Lung (tissue), 12 donors: ENCODE results near the gene RETSAT. TPM values are rescaled to one million over a fixed set of nuclear protein-coding genes. Genes with fewer than 3 reads are reported as not detected.
"Not testable (repeated sequence)": the region's sequence is repeated elsewhere in the genome, so short reads cannot be mapped to it uniquely, and the experiment has no call there.

Experiments used
- ATAC-seq: fragments of 200-7000 bp; cut with Tn5 transposase; one replicate; pipeline ENCODE4 v1.9.1; 2020; ENCODE audit warnings: moderate number of reproducible peaks; ENCODE audit not compliant: insufficient read depth, low FRiP score
- DNase-seq, 3 donors: peaks; one replicate each; pipeline ENCODE4 v3.0.0-alpha.2; 2013 to 2017
- H3K27ac ChIP-seq, 2 donors: one replicate each; pipeline ENCODE4 v1.5.1; 2013; ENCODE audit warnings: mild to moderate bottlenecking in 2 of 2, moderate library complexity in 2 of 2, control low read depth in 1 of 2, inconsistent platforms in 1 of 2, low read depth in 1 of 2, low read length in 1 of 2
- H3K27me3 ChIP-seq, 3 donors: one replicate each; pipeline ENCODE4 v1.5.1; 2013; ENCODE audit warnings: low read length in 2 of 3; ENCODE audit not compliant: control insufficient read depth in 3 of 3, insufficient read depth in 3 of 3
- H3K36me3 ChIP-seq, 4 donors: one replicate each; pipeline ENCODE4 v1.5.1; 2013; ENCODE audit warnings: low read length in 4 of 4, mild to moderate bottlenecking in 1 of 4, moderate library complexity in 1 of 4; ENCODE audit not compliant: control insufficient read depth in 4 of 4, insufficient read depth in 4 of 4
- H3K4me1 ChIP-seq, 5 donors: one replicate each; pipeline ENCODE4 v1.5.1; 2013; ENCODE audit warnings: low read length in 5 of 5, mild to moderate bottlenecking in 2 of 5, moderate library complexity in 1 of 5; ENCODE audit not compliant: control insufficient read depth in 5 of 5, insufficient read depth in 5 of 5
- H3K4me3 ChIP-seq: one replicate; pipeline ENCODE4 v1.5.1; 2013; ENCODE audit warnings: mild to moderate bottlenecking, control low read depth, moderate library complexity
- H3K9ac ChIP-seq, 2 donors: one replicate each; pipeline ENCODE4 v1.5.1; 2013; ENCODE audit warnings: low read length in 2 of 2, control low read depth in 1 of 2; ENCODE audit not compliant: insufficient read depth in 1 of 2
- H3K9me3 ChIP-seq, 4 donors: one replicate each; pipeline ENCODE4 v1.5.1; 2013; ENCODE audit warnings: low read length in 3 of 4, mild to moderate bottlenecking in 1 of 4, moderate library complexity in 1 of 4; ENCODE audit not compliant: control insufficient read depth in 4 of 4, insufficient read depth in 3 of 4
- CTCF ChIP-seq: IDR thresholded peaks from 2 replicates; pipeline ENCODE4 v1.5.1; 2012; ENCODE audit warnings: mild to moderate bottlenecking; ENCODE audit errors: control extremely low read depth, extremely low read depth
- WGBS, 2 donors: extraction: QIAGEN DNeasy Blood & Tissue Kit; methylation state at CpG; one replicate each; pipeline ENCODE4 v1.1.7; 2013; 5-methylcytosine and 5-hydroxymethylcytosine counted together
- polyA plus RNA-seq, 2 donors: library from polyadenylated mRNA; stranded (reverse); fragments of 200-250 nt; gene quantifications; one replicate each; pipeline ENCODE4 v1.2.1, GENCODE V29; 2013
- total RNA-seq, 2 donors: library from RNA; depleted of rRNA in 1 of 2; stranded (reverse); fragments of >200 nt in 1 of 2; gene quantifications; one replicate each; pipeline ENCODE4 v1.2.1, GENCODE V29; 2014 to 2021
- donor health status: control.
- donor health status: control.
- donor health status: Bipolar disorder and iron deficiency.
- donor health status: healthy.
- donor health status: DM: yes; HTN: yes; CAD: no.

Gene RETSAT
- total and polyA plus RNA-seq, 4 donors = 19.6 to 55.4 (median 24.8) TPM

GRCh38 chr2:85323351-85323987 is 30.9 kb downstream of the RETSAT start:
- 61 to 71% methylated on average over 9 of the region's 9 CpGs for WGBS, 2 donors

GRCh38 chr2:85319796-85320195 is 34.5 kb downstream of the RETSAT start:
- no peak for TF ChIP-seq CTCF
- Histone ChIP-seq H3K36me3 (peaks cover 23 to 60% (median 34%) of the 10 kb centered on the region in 4 donors), H3K27ac (no peak overlapping the region), H3K4me3 (no peak overlapping the region), H3K4me1 (peaks cover 0 to 9% (median 2%) of the 10 kb centered on the region in 5 donors), H3K27me3 (no peaks in the 10 kb centered on the region), H3K9me3 (no peaks in the 10 kb centered on the region), H3K9ac (no peak overlapping the region)
- WGBS, 2 donors = 19 to 81% methylated on average over 4 of the region's 4 CpGs
- ATAC-seq (peak; percentile 22), DNase-seq (no peak)

More at GRCh38 chr2:85323351-85323987, 30.9 kb downstream of the RETSAT start:
- TF ChIP-seq CTCF = no peak
- H3K9me3 ChIP-seq = no peaks in the 10 kb centered on the region
- H3K27ac ChIP-seq = peak overlapping the region in 1 of 2 donors; percentile 52
- no peak for DNase-seq
- no peaks in the 10 kb centered on the region for H3K27me3 ChIP-seq
- H3K9ac ChIP-seq = no peak overlapping the region
- H3K36me3 ChIP-seq = peaks cover 23 to 41% (median 32%) of the 10 kb centered on the region in 4 donors
- no peak for ATAC-seq
- peaks cover 0 to 27% (median 10%) of the 10 kb centered on the region in 5 donors for H3K4me1 ChIP-seq
- peak overlapping the region; percentile 22 for H3K4me3 ChIP-seq

- peak; percentile 54 for ATAC-seq
- no peak for DNase-seq
- H3K9me3 ChIP-seq = no peaks in the 10 kb centered on the region
Measured at GRCh38 chr2:85318222-85319074, 35.9 kb downstream of the RETSAT start.

GRCh38 chr2:85315921-85316320 is 38.4 kb downstream of the RETSAT start:
- not testable (repeated sequence) for H3K4me1 ChIP-seq, DNase-seq, H3K27me3 ChIP-seq, H3K9me3 ChIP-seq, H3K9ac ChIP-seq, H3K27ac ChIP-seq, H3K4me3 ChIP-seq, ATAC-seq
- H3K36me3 ChIP-seq = peaks cover 8 to 47% (median 20%) of the 10 kb centered on the region in 4 donors
- 0 to 74% methylated on average over 1 to 5 of the region's 5 CpGs for WGBS, 2 donors

More at GRCh38 chr2:85318222-85319074, 35.9 kb downstream of the RETSAT start:
- Histone ChIP-seq H3K4me3 (no peak overlapping the region), H3K4me1 (peaks cover 0 to 2% (median 0%) of the 10 kb centered on the region in 5 donors), H3K9ac (no peak overlapping the region), H3K27me3 (no peaks in the 10 kb centered on the region), H3K36me3 (peaks cover 20 to 60% (median 30%) of the 10 kb centered on the region in 4 donors), H3K27ac (no peak overlapping the region)
- TF ChIP-seq CTCF = no peak
- 39 to 65% methylated on average over 11 of the region's 11 CpGs for WGBS, 2 donors
